Transverse colon (tissue), 4 donors: ENCODE results near the gene RHO. TPM values are rescaled to one million over a fixed set of nuclear protein-coding genes. Genes with fewer than 3 reads are reported as not detected.

Source experiments
- DNase-seq: peaks from one replicate; pipeline ENCODE4 v3.0.0-alpha.2; 2019
- H3K27ac ChIP-seq, 4 donors: fragments of 200-600 bp; sonication (generic); 2 replicates each; pipeline ENCODE4 v1.5.1; 2016 to 2018; ENCODE audit warnings: inconsistent platforms in 4 of 4
- H3K27me3 ChIP-seq: fragments of 200-600 bp; sonication (generic); 2 replicates; pipeline ENCODE4 v1.5.1; 2017; ENCODE audit warnings: inconsistent platforms
- H3K36me3 ChIP-seq, 4 donors: fragments of 200-600 bp; sonication (generic); 2 replicates each; pipeline ENCODE4 v1.5.1; 2017 to 2019; ENCODE audit warnings: inconsistent platforms in 4 of 4
- H3K4me1 ChIP-seq, 4 donors: fragments of 200-600 bp; sonication (generic); 2 replicates each; pipeline ENCODE4 v1.5.1; 2017 to 2020; ENCODE audit warnings: inconsistent platforms in 4 of 4
- H3K4me3 ChIP-seq, 4 donors: fragments of 200-600 bp; sonication (generic); 1 replicate in 1 of 4; 2 replicates in 3 of 4; pipeline versions ENCODE4 v1.5.1 to v1.6.1; 2017 to 2019; ENCODE audit warnings: inconsistent platforms in 4 of 4
- H3K9me3 ChIP-seq, 2 donors: fragments of 200-600 bp; sonication (generic); 2 replicates each; pipeline ENCODE4 v1.5.1; 2017 to 2019; ENCODE audit warnings: inconsistent platforms in 2 of 2
- CTCF ChIP-seq, 5 experiments: fragments of 200-600 bp in 3 of 5; fragments of 450-650 bp in 2 of 5; sonication (generic) in 3 of 5; IDR thresholded peaks; 1 replicate in 2 of 5; 2 replicates in 3 of 5; pipeline ENCODE4 v1.5.1; 2016 to 2017; ENCODE audit warnings: antibody characterized with exemption in 5 of 5, inconsistent platforms in 3 of 5, mild to moderate bottlenecking in 2 of 5, moderate library complexity in 1 of 5
- EP300 ChIP-seq: sonication (generic); formaldehyde crosslinking; IDR thresholded peaks from one replicate; pipeline ENCODE4 v1.6.1; 2017; ENCODE audit warnings: antibody characterized with exemption, low read depth
- POLR2A ChIP-seq: fragments of 450-650 bp; IDR thresholded peaks from one replicate; pipeline ENCODE4 v1.6.1; 2016; ENCODE audit warnings: antibody characterized with exemption, mild to moderate bottlenecking, moderate library complexity
- POLR2AphosphoS5 ChIP-seq, 3 donors: sonication (generic); formaldehyde crosslinking; IDR thresholded peaks; one replicate each; pipeline ENCODE4 v1.6.1; 2016; ENCODE audit warnings: antibody characterized with exemption in 3 of 3
- WGBS, 2 donors: methylation state at CpG; one replicate each; pipeline ENCODE4 v1.1.5; 2018; ENCODE audit warnings: low coverage in 1 of 2; 5-methylcytosine and 5-hydroxymethylcytosine counted together
- in situ Hi-C, 4 donors: fragments of 200-750 bp; cut with MboI; loops; one replicate each; pipeline versions ENCODE4 v1.15.0 to v1.15.1; 2017; ENCODE audit warnings: low sequenced_read_pairs in 3 of 4, low pct_ligation_motif_present in 1 of 4, low pct_unique_long_range_greater_than_20kb in 1 of 4
- intact Hi-C: fragments of 100-400 bp; cut with DNase I; formaldehyde crosslinking; loops from one replicate; pipeline ENCODE4 v1.15.1; 2023; ENCODE audit warnings: low total_unique reads
- total RNA-seq, 4 donors: library from RNA; depleted of rRNA; stranded (reverse); fragments of >200 nt; gene quantifications; one replicate each; pipeline ENCODE4 v1.1.0, GENCODE V29; 2016

Gene RHO
- total RNA-seq, 4 donors from 2014 or later: not detected

- 63 to 79% methylated on average over 4 to 8 of the region's 8 CpGs for WGBS, 2 donors
- in situ Hi-C loops: no loop called here
- no peak for TF ChIP-seq POLR2AphosphoS5 (IDR thresholded peaks at IDR 0.05)
- TF ChIP-seq CTCF (IDR thresholded peaks at IDR 0.05): no peak
- TF ChIP-seq EP300: no peak
- no peak for TF ChIP-seq POLR2A
Measured at GRCh38 chr3:129521611-129522010, 6.8 kb upstream of the RHO start.

DNA sequence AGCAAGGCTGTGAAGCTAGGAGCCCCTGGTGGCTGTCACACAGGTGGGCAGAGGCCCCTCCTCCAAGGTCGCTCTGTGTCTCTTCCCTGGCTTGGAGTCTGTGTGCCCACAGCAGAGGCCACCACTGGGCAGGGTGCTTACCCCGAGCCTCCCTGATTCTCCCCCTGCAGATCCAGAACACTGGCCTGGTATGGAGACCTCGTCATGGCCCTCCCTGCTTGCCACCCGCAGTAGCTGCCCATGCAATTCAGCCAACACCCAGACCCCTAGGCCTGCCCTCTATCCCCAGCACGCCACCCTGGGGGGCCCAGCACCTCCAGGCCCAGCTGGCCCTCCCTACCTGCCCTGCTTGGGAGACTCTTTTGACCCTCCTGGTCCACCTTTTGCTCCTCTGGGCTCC lies 5.5 kb upstream of the RHO start:
- no peak overlapping the region for H3K4me3 ChIP-seq
- no peak overlapping the region for H3K27ac ChIP-seq
- H3K4me1 ChIP-seq: no peaks in the 10 kb centered on the region
- no peaks in the 10 kb centered on the region for H3K36me3 ChIP-seq
- intact Hi-C loops (no loop called here), in situ Hi-C loops (no loop called here)
- no peaks in the 10 kb centered on the region for H3K9me3 ChIP-seq
- WGBS, 2 donors: 93% methylated on average over 4 of the region's 5 CpGs; no CpG with 5 or more reads in 1 of the 2 donors
- no peaks in the 10 kb centered on the region for H3K27me3 ChIP-seq
- TF ChIP-seq POLR2AphosphoS5 (IDR thresholded peaks at IDR 0.05) (no peak), CTCF (IDR thresholded peaks at IDR 0.05) (no peak)
- DNase-seq: no peak

More at GRCh38 chr3:129521611-129522010, 6.8 kb upstream of the RHO start:
- H3K4me3 ChIP-seq: no peak overlapping the region
- H3K27ac ChIP-seq: no peak overlapping the region
- H3K36me3 ChIP-seq: no peaks in the 10 kb centered on the region
- H3K27me3 ChIP-seq: no peaks in the 10 kb centered on the region
- no peaks in the 10 kb centered on the region for H3K4me1 ChIP-seq
- no peaks in the 10 kb centered on the region for H3K9me3 ChIP-seq
- intact Hi-C loops: no loop called here
- no peak for DNase-seq

- H3K4me3 ChIP-seq: no peak overlapping the region
- intact Hi-C loops: no loop called here
- H3K27ac ChIP-seq: no peak overlapping the region
- in situ Hi-C loops: no loop called here
- TF ChIP-seq CTCF (IDR thresholded peaks at IDR 0.05) (no peak), POLR2AphosphoS5 (IDR thresholded peaks at IDR 0.05) (no peak), EP300 (no peak)
- WGBS, 2 donors: 79 to 84% methylated on average over 2 to 4 of the region's 4 CpGs
- H3K9me3 ChIP-seq: no peaks in the 10 kb centered on the region
- H3K27me3 ChIP-seq: no peaks in the 10 kb centered on the region
- DNase-seq: no peak
- no peaks in the 10 kb centered on the region for H3K4me1 ChIP-seq
- H3K36me3 ChIP-seq: no peaks in the 10 kb centered on the region
Measured at GRCh38 chr3:129524081-129524480, 4.4 kb upstream of the RHO start.

DNA sequence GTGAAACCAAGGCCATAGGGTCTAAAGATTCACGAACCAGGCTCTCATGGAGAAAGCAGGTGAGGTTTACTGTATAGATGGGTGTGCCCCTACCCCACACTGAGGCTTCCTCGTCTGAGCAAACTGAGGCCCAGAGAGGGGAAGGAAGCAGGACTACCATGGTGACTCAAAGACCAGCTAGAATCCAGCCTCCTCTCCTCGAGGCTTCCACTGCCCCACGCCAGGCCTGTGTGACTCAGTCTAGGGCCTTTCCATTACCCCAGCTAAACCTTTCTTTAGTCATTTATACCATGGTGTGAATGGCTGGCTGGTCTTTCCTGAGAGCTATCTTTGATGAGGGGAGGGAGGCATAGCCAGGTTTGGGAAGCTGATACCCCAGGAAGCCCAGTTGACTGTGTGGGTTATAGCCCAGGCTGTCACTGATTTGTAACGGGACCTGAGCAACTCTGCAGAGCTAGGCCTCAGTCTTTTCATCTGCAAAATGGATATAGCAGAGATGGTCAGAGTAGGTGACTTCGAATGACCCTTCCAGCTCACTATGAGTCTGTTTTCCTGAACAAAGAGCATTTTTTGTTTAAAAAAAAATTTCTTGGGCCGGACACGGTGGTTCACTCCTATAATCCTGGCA lies 3.0 kb upstream of the RHO start:
- H3K4me3 ChIP-seq: no peak overlapping the region
- no peak overlapping the region for H3K27ac ChIP-seq
- WGBS, 2 donors: 72 to 90% methylated on average over 3 to 8 of the region's 8 CpGs
- H3K4me1 ChIP-seq: no peaks in the 10 kb centered on the region
- H3K9me3 ChIP-seq: no peaks in the 10 kb centered on the region
- no peak for TF ChIP-seq EP300
- TF ChIP-seq CTCF (IDR thresholded peaks at IDR 0.05): no peak
- TF ChIP-seq POLR2AphosphoS5 (IDR thresholded peaks at IDR 0.05): no peak
- no peak for TF ChIP-seq POLR2A
- H3K27me3 ChIP-seq: no peaks in the 10 kb centered on the region
- in situ Hi-C loops: no loop called here
- DNase-seq: no peak
- no peaks in the 10 kb centered on the region for H3K36me3 ChIP-seq
- intact Hi-C loops: no loop called here
